GM21737 (cell line): ENCODE data around the gene CRACDL.

Experiments
- ATAC-seq: cut with Tn5 transposase; IDR thresholded peaks from one replicate; pipeline ENCODE4 v1.9.1; 2021; ENCODE audit warnings: mild to moderate bottlenecking, moderate library complexity; ENCODE audit not compliant: unreplicated experiment

CRACDL gene

DNA sequence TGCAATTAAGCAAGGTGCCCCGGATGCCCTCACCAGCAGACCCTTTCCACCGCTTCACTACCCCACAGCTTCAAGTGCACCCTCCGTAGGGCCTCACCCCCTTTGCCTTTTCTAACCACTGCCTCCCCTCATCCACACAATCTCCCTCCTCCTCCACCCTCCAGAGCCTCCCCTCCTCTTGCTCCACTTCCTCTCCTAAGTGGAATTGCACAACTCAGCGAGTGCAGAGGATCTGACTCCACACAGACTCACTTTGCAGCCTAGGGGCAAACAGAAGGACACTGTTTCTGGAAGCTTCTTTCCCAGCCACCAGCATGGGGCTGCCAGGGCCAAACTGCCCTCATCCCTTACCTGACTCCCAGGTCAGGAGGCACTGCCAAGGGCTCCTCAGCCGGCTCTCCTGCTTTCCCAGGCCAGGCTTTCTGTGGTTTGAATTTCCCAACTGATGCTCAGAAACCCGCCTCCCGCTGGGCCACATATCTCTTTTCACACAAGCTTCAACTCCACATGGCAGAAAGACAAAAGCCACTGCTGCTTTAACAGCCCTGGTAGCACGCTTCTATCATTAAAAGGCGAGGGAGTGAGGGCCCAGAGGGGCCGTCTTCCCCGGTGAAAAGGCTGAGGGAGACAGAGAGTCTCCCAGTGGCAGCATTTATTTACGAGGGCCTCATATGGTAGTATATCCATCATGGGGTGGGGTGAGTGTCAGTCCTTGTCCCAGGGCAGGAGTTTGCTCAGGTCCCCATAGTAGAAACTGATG is 130.4 kb downstream of the CRACDL start:
- ATAC-seq: no peak

DNA sequence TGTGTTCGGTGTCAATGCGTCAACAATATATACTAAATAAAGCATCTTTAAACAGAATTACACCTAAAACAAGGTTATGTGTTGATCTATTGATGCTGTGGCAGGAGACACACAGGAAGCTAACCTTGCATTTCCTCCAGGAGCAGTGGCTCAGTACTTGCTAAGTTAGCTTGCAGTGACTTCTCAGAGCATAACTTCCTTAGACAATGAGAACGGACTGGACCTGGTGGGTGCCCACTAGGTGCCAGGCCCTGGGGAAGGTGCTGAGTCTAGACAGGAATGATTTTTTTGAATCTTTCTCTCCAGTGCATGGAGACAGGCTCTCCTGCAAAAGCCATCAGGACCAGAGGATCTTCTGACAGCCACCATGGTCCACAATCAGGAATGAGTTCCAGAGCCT is 131.3 kb downstream of the CRACDL start:
- ATAC-seq: no peak

DNA sequence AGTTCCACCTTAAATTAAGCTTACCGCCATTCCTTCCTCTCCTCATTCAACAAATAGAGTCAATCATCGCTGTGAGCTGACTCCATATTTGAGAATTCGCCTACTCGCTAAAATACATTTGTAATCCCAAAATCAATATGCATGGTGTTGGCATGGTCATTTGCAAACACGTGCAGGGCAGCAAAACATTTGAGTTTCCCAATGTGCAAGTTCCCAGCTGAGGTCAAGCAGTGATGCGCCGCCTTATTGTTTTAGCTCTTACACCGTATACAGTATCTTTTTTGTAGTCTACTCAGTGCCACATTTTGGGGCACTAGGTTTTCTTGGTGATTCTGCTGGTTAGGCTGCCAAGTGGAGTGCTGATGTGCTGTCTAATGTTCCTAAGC is 131.8 kb downstream of the CRACDL start:
- no peak for ATAC-seq

DNA sequence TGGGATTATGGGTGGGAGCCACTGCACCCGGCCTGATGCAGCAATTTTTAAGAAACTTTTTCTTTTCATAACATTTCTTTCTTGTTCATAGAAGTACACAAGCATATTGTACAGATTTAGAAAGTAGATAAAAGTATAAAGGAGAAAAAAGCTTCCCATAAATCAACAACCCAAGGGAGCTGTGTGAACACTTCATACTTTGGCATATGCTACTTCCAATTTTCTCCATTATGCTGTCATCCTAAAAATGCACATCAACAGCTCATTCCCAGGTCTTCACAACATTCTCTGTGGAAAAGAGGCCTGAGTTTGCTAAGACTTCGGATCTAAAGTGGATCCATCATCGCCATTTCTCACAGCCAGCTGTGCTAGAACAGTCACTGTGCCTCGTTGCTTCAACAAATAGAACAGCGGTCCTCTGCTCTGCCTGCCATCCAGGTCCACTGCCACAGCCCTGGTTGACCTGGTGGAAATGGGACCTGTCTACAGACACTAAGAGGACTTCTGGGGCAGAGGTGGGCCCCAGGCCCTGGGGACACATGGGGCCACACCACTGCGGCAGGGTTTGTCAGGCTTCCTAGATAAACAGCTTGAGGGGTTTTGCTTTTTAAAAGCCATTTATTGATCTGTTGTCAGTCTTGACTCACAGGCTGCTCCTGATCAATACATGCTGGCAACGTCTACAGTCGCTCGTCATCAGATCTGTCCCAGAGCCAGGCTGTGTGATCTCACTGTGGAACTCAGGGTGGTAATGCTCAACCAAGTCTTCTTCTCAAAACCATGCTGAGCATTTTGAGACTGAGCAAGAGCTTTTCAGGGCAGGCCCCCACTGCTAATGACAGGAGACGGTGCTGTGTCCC is 132.4 kb downstream of the CRACDL start:
- ATAC-seq: no peak

DNA sequence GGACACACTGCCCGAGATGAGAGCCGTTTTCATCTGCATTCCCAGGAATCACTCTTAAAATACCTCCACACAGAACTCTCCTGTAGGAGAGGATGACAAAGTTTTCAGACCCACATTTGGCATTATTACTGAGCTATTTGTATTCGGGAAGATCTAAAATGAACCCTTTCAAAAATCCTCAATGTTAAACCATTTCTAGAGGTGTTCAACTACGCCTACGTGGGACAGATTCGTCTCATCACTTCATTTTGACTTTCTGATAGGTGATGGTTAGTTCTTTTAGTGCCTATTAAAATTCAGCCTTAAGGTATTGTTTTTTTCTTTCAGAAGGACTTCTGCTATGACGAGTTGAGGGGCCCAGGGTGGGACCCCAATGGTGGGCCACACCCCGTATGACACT is 133.7 kb downstream of the CRACDL start:
- ATAC-seq: no peak

DNA sequence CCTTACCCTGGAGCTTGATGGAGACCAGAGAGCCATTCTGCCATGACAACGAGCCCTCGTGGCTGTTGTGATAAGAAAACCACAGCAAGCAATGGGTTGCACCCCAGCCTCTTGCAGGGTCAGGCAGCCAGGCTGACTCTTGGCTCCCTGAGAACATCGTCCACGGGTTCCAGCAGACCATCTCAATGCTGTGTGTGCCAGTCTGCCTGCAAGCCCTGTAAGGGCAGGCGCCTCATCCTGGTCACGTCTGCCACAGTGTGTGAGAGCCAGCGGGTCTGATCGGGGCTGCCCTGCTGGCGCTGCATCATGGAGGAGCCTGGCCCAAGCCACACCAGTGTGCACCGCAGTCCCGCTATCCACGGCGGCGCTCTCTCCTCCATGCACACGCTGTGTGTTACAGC is 134.1 kb downstream of the CRACDL start:
- ATAC-seq: no peak

DNA sequence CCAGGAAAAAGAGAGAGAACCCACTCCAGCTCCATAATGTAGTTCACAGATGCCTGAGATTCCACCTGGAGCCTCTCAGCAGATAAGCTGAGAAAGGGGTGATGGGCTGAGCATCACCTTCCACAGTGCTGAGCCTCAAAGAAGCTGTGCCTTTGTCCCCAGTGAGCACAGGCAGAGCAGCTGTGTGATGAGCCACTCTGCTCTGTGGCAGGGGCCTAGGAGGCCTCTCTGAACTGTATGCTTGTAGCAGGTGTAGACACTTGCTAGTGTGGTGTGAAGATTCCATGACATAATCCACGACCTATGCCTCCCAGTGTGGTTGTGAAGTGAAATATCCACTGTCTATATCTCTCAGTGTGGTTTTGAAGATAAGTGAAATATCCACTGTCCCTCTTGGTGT is 134.7 kb downstream of the CRACDL start:
- no peak for ATAC-seq

DNA sequence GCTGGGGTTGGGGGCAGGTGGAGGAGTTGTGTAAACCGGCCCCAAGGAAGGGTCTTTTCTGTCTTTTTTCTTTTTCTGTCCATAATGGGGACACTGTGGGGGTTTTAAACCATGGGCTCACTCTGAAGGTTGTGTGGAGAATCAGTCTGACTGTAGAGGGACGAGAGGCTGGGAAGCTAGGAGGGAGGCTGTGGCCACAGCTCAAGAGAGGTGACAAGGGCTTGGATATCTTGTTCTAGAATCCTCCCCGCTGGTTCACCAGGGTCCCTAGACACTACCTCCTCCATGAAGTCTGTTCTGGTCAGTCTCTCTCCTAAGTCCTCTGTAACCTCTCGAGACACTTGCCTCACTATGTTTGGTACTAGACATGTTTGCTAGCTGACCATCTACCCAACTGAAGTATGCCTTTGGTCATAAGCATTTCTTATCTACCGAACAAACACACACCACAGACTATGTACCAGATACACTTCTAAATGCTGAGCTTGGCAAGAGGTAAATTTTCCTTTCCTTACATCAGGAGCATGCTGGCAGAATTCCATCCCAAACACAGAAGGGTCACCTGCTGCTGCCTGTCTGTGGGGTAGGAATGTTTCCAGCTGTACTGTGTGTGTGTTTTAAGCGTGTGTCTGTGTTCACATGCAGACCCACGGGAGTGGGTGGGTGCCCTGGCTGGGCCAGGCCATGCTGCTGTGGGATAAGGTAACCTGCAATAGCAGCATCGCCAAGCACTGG is 135.5 kb downstream of the CRACDL start:
- ATAC-seq: no peak

DNA sequence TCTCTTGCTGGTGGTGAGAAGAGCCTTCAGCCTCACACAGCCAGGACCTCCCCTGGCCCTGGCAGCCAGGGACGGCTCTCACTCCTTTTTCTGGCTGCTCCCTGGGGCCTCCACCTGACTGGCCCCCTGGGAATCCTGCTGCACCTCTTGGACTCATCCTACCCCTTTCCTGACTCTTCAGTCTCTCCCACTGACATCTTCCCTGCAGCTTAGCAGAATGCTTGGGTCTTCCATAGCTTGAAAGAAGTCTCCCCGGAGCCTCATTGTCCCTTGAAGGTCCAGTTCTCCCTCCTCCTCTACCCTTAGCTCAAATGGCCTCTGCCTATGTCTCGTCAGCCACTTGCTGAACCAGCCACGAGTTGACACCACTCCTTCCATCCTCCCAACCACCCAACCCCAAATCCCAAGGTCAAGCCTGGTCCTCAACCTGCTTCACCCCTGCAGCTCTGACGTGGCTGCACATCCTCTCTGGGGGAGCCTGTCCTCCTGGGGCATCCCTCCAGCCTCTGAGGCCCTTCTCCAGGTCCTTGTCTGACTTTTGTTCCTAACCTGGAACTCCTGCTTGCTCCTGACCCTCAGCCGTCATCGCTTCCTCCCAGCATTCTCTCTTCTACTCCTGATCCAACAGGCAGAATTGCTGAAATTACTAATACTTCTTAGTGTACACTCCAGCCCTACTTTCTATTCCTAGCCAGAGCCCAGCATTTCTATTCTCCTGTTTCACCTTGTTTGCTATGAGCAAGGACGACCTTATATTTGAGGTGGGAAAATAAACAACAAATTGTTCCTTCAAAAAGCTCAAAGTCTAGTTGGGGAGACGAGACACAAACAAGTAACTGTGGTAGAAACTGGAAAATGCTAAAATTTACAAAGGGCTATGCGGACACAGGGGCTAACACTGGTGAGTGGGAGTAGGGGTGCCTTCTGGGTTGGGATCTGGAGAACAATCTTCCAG is 136.4 kb downstream of the CRACDL start:
- ATAC-seq: no peak

DNA sequence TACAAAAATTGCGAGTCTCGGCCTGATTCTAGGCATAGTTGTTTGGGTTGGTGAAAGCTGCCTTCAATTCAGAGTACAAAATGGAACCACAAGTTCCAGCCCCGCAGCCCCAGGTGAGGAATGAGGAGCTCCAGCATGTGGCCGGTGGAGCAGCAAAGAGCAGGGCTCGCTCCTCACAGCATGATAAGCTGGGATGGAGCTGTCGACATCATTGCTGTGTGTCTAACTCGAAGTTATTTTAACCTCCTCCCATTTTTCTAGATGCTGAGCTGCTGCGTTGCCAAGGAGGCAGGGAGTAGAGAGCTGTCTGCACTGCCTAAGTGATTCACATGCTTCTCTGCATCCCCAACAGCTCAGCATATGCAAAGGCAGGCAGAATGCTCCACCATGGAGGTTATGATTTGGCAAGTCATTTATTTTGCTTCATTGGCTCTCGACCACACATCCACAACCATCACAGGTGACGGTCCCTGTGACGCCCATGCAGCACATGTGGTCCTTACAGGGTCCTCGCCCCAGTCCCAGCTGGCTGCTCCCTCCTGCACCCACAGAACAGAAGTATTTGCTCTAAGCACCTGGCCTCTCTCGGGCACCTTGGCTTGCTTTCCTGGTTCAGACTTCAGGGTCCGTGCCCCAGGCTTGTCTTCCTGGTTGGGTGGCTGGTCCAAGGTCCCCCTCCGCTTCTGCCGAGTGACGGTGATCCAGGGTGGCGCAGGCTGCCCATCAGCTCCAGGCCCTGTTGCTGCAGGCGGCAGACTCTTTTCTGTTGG is 139.1 kb downstream of the CRACDL start:
- ATAC-seq: no peak

DNA sequence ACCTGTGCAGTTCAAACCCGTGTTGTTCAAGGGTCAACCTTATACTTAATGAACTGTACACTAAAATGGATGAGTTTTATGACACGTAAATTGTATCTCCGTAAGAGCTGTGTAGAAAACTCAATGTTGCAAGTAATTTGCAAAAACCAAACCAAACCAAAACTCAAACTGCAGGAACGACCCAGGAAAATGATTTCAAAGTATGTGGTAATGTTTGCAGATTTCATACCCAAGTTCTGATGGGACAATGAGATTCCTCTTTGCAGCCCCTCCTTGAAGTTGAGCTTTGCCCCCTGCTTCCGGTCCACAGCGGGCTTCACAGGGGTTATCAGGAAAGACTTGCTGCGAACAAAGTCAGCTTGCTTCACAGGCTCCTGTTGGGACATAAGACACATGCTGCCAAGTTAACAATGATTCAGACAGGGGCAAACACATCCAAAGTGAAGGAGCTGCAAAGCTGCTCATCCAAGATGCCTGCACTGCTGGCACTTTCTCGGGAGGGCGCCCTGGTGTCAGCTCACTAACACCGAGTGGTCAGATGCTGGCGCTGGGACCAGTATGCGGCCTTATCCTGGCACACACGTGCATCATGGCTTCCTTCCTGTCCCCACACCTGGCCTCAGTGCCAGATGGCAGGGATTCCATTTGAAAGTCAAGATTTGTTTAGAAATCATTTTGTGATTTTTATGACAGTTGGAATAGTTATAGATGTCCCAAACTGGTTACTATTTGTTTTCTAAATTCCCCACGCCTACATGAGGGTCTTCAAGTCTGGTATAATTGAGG is 139.9 kb downstream of the CRACDL start:
- ATAC-seq: no peak

DNA sequence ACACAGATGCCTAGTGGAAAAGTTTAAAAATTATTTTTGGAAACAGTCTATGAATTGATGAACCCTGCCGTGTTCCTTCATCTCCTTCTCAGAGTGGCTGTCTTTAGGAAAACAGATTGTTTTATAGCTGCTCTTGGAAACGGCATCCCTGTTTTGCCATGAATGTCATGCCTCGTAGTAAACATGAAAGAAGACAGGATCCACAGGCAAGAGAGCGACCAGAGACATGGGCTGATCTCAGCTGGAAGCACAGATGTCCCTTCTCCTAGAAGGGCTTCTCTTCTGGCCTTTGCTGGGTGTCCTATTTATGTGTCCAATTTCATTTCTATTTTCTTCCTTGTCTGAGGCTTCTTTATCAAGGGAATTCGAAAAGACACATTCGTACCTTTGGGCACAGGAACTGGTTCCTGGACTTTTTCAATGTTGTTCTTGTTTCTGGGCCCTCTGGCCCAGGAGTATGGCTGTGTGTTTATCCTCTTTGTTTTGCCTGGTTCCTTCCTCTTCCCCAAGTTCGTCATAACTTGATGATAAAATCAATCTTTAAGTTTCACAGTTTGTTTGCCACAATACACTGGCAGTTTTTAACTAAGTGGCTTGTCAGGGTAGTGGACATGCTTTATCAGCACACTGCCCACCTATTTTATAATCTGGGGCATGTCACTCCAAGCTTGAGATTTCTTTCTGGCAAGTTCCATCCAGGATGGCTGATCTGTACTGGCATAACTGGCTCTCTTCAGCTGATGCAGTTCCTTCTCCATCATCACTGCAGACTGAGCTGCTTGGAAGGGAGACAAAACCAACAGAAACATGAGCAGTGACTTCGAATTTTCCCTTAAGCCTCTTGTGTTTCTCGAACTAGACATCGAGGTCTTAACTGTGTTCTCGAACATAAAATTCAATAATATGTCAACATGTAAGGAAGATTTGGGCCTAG is 141.9 kb downstream of the CRACDL start:
- no peak for ATAC-seq

DNA sequence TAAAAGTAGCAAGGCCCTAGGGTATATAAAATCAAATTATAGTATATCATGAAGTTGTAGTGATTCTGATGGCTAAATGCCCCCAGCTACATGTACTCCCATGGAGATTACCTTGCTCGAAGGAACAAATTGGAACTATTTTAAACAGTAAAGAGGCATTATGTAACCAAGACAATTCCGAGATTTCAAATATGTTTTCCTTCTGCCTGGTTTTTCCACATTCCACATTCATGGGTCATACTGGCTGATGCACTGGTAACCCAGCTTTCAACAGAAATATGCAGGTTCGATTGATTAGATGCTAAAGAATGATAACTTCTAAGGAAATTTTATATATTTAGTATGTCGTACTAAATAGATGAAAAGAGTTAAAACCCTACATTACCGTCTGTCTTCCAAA is 142.8 kb downstream of the CRACDL start:
- ATAC-seq: no peak

DNA sequence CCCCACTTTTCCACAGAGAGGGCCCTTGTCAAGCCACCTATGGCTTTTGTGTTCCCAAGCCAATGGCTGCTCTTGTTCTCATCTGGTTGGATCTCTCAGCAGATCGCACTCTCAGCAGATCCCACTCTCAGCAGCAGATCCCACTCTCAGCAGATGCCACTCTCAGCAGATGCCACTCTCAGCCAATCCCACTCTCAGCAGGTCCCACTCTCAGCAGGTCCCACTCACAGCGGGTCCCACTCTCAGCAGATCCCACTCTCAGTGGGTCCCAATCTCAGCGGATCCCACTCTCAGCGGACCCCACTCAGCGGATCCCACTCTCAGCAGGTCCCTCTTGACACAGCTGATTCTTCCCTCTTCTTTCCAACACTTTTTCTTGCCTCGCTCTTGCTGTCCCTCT is 145.8 kb downstream of the CRACDL start:
- no peak for ATAC-seq

DNA sequence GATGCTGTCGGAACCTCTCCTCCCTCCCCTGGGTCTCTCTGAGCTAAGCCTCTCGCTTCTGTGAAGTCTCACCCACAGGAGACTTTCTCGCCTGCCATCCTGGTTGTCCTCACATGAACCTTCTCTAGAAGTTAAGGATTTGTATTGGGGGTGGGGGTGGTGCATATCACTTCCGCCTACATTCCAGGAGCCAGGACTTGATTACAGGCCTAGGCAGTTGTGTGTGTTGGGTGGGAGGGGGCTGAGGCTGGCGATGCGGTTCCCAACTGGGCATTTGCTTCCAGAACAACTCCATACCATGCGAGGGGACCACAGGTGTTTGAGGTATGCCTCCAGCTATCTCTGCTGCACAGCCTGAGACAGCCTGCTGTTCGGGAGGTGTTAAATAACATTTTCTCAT is 148.3 kb downstream of the CRACDL start:
- ATAC-seq: no peak

DNA sequence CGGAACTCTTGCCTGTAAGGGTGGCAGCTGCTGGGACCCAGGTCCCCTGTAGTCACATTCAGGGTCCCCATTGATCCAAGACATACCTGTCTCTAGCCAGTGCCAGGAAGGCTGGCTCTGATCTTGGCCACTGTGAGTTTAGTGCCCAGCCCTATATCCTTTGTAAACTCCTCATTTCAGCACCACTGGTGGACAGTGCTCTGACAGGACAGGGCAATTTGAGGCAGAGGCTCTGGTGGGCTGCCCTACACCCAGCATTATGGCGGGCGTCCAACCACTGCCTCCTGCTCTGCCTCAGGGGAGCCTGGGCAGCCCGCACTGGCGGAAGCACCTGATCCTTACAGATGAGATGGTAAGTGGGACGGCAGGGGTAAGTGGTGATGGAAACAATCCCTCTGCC is 149.8 kb downstream of the CRACDL start:
- ATAC-seq: no peak

DNA sequence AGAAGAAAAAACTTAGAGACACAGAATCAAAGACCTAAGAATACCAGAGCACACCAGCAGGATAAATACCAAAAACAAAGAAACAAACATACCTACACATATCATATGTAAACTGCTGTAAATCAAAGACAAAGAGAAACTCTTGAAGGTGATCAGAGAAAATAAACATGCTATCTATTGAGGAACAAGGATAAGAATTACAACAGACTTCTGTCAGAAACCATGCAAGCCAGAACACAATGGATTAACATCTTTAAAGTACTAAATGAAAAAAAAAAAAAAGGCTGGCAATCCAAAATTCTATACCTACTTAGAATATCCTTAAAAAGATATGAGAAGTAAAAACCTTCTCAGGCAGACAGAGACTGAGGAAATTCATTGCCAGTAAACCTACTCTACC is 153.5 kb downstream of the CRACDL start:
- ATAC-seq: no peak

DNA sequence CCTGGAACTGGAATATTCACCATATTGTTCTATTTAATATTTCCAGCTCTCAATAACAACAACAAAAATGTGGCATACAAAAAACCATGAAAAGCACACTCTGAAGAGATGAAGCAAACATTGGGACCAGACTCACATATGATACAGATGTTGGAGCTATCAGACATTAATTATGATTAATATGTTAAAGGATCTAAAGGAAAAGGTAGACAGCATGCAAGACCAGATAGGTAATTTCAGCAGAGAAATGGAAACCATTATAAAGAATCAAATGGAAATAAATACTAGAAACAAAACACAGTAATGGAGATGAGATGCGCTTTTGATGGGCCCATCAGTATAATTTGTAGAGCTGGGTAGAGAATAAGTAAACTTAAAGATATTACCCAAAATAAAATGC is 154.2 kb downstream of the CRACDL start:
- ATAC-seq: no peak
